Measurements from ENCODE around the gene PTPRG.

The PTPRG gene

GRCh38 chr3:62329971-62330370 is 768.6 kb downstream of the PTPRG start:
- DNase-seq (ENCODE audit: extremely low read depth, low read depth) = no peak
- H3K4me3 ChIP-seq (replicated peaks; ENCODE audit: low read depth, low read length) = no peak overlapping the region
- no peak for TF ChIP-seq CTCF (IDR thresholded peaks at IDR 0.05; ENCODE audit: low read depth, low read length, missing control alignments)

GRCh38 chr3:62332017-62332416 is 770.6 kb downstream of the PTPRG start:
- no peak for DNase-seq (ENCODE audit: extremely low read depth, low read depth)
- no peak overlapping the region for H3K4me3 ChIP-seq (replicated peaks; ENCODE audit: low read depth, low read length)
- no peak for TF ChIP-seq CTCF (IDR thresholded peaks at IDR 0.05; ENCODE audit: low read depth, low read length, missing control alignments)

GRCh38 chr3:62332835-62333244 is 771.5 kb downstream of the PTPRG start:
- H3K4me3 ChIP-seq (replicated peaks; ENCODE audit: low read depth, low read length) = no peak overlapping the region
- peak; percentile 24 for TF ChIP-seq CTCF (IDR thresholded peaks at IDR 0.05; ENCODE audit: low read depth, low read length, missing control alignments)
- DNase-seq (ENCODE audit: extremely low read depth, low read depth) = peak; percentile 7

- no peak for DNase-seq (ENCODE audit: extremely low read depth, low read depth)
- H3K4me3 ChIP-seq (replicated peaks; ENCODE audit: low read depth, low read length) = no peak overlapping the region
- no peak for TF ChIP-seq CTCF (IDR thresholded peaks at IDR 0.05; ENCODE audit: low read depth, low read length, missing control alignments)
Measured at GRCh38 chr3:62335196-62335595, 773.8 kb downstream of the PTPRG start.

- TF ChIP-seq CTCF (IDR thresholded peaks at IDR 0.05; ENCODE audit: low read depth, low read length, missing control alignments) = no peak
- DNase-seq (ENCODE audit: extremely low read depth, low read depth) = no peak
- H3K4me3 ChIP-seq (replicated peaks; ENCODE audit: low read depth, low read length) = no peak overlapping the region
Measured at GRCh38 chr3:62343755-62344154, 782.4 kb downstream of the PTPRG start.
